Osteocyte (in vitro differentiated cells): Measurements from ENCODE around the gene HES6. TPM values are rescaled to one million over a fixed set of nuclear protein-coding genes. Genes with fewer than 3 reads are reported as not detected.
"Not testable (repeated sequence)": the region's sequence is repeated elsewhere in the genome, so short reads cannot be mapped to it uniquely, and the experiment has no call there.

Experiments
- DNase-seq: peaks from one replicate; pipeline ENCODE4 v3.0.0; 2021; ENCODE audit warnings: mixed read lengths; ENCODE audit not compliant: unreplicated experiment; ENCODE audit errors: extremely low spot score
- H3K27ac Mint-ChIP-seq: one replicate; pipeline ENCODE4 v1.8.0; 2021; ENCODE audit warnings: mild to moderate bottlenecking, mixed read lengths; ENCODE audit not compliant: unreplicated experiment
- H3K27me3 Mint-ChIP-seq: one replicate; pipeline ENCODE4 v1.8.0; 2021; ENCODE audit warnings: mixed read lengths; ENCODE audit not compliant: unreplicated experiment
- H3K36me3 Mint-ChIP-seq: one replicate; pipeline ENCODE4 v1.8.0; 2021; ENCODE audit warnings: mixed read lengths; ENCODE audit not compliant: unreplicated experiment
- H3K4me1 Mint-ChIP-seq: one replicate; pipeline ENCODE4 v1.8.0; 2021; ENCODE audit warnings: mixed read lengths; ENCODE audit not compliant: unreplicated experiment
- H3K4me3 Mint-ChIP-seq: one replicate; pipeline ENCODE4 v1.8.0; 2021; ENCODE audit warnings: mild to moderate bottlenecking, moderate library complexity, mixed read lengths; ENCODE audit not compliant: unreplicated experiment
- H3K9me3 Mint-ChIP-seq: one replicate; pipeline ENCODE4 v1.8.0; 2021; ENCODE audit warnings: mixed read lengths; ENCODE audit not compliant: unreplicated experiment
- total RNA-seq: library from RNA; stranded (reverse); gene quantifications from 2 replicates; pipeline ENCODE4 v1.2.1, GENCODE V29; 2021
- TF ChIP-seq, protein P1 (sequence below): fragments of 200-600 bp; sonication (generic); IDR thresholded peaks from 2 replicates; pipeline ENCODE4 v1.5.0; 2021; ENCODE audit warnings: antibody characterized with exemption, mild to moderate bottlenecking, moderate library complexity

HES6 gene
- total RNA-seq, 1 donor from 2014 or later = 6.2 TPM

DNA sequence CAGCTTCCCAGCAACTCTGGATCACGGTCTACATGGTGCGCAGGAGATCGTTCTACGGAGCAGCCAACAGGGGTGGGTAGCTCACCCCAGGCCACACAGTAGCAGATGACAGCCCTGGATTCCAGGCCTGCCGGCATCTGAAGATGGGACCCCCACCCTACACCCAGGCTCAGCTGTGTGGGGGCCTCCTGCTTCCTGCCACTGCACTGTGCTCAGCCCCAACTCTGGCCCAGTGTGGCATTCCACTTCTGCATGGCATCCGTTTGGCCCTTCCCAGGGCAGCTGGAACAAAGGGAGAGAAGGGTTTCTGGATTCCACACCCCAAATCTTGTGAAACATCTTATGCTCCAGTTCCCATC, 39.5 kb upstream of the HES6 start:
- Mint-ChIP-seq H3K9me3 (no peaks in the 10 kb centered on the region), H3K4me3 (no peak overlapping the region), H3K36me3 (peaks cover 6% of the 10 kb centered on the region), H3K27ac (no peak overlapping the region), H3K27me3 (no peaks in the 10 kb centered on the region), H3K4me1 (peaks cover 8% of the 10 kb centered on the region)
- DNase-seq = no peak
- TF ChIP-seq, protein P1, sequence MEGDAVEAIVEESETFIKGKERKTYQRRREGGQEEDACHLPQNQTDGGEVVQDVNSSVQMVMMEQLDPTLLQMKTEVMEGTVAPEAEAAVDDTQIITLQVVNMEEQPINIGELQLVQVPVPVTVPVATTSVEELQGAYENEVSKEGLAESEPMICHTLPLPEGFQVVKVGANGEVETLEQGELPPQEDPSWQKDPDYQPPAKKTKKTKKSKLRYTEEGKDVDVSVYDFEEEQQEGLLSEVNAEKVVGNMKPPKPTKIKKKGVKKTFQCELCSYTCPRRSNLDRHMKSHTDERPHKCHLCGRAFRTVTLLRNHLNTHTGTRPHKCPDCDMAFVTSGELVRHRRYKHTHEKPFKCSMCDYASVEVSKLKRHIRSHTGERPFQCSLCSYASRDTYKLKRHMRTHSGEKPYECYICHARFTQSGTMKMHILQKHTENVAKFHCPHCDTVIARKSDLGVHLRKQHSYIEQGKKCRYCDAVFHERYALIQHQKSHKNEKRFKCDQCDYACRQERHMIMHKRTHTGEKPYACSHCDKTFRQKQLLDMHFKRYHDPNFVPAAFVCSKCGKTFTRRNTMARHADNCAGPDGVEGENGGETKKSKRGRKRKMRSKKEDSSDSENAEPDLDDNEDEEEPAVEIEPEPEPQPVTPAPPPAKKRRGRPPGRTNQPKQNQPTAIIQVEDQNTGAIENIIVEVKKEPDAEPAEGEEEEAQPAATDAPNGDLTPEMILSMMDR = no peak

DNA sequence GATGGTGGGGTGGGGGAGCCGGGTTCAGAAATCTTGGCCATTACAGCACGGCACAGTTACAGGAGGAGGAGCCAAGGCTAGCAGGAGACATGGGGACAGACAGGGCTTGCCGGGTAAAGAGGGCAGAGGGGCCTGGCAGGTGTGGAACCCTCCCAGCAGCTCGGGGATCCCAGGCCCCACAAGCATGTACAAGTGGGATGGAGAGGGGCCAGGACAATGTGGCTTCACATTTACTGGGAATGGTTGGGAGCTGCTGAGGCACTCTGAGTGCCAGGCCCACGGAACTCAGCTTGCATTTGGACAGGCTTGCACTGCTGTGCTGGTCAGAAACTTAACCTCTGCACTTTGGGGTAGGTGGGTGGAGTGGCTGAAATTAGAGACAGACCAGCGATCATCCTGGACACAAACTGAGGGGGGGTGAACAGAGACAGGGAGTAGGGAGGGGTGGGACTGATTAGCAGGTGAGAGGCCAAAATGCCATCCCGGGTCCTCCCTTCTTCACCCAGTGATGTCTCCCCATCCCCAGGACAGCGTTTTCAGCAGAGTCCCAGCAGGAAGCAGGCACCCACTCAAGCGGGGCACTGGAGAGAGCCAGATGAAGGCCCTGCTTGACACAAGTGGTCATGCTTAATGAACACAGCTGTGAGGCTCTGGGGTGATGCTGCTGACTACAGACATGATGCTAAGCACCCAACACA, 38.9 kb upstream of the HES6 start:
- TF ChIP-seq, protein P1 = no peak
- no peak for DNase-seq
- H3K27ac Mint-ChIP-seq = no peak overlapping the region
- no peak overlapping the region for H3K4me3 Mint-ChIP-seq
- H3K9me3 Mint-ChIP-seq = no peaks in the 10 kb centered on the region
- peaks cover 7% of the 10 kb centered on the region for H3K4me1 Mint-ChIP-seq
- peaks cover 10% of the 10 kb centered on the region for H3K36me3 Mint-ChIP-seq
- H3K27me3 Mint-ChIP-seq = no peaks in the 10 kb centered on the region

DNA sequence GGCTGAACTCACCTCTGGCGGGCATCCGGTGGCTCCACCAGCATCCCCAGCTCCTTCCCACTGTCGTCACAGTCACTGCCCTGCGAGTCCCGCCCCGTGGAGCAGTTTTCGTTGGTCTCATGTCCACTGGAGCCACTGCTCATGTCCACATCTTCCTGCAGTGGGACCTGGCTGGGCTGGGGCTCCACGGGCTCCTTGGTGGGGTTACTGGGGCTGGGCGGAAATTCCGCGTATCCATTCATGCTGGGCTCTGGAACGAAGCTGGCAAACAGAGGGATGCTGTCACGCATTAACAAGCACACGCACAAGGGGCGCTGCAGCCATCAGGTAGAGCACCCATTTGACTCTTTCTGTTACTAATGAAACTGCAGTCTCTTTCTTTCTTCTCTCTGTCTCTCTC, 37.9 kb upstream of the HES6 start:
- no peak overlapping the region for H3K27ac Mint-ChIP-seq
- no peaks in the 10 kb centered on the region for H3K9me3 Mint-ChIP-seq
- TF ChIP-seq, protein P1 = no peak
- DNase-seq = no peak
- H3K4me3 Mint-ChIP-seq = no peak overlapping the region
- H3K27me3 Mint-ChIP-seq = no peaks in the 10 kb centered on the region
- H3K36me3 Mint-ChIP-seq = peaks cover 15% of the 10 kb centered on the region
- H3K4me1 Mint-ChIP-seq = no peaks in the 10 kb centered on the region

DNA sequence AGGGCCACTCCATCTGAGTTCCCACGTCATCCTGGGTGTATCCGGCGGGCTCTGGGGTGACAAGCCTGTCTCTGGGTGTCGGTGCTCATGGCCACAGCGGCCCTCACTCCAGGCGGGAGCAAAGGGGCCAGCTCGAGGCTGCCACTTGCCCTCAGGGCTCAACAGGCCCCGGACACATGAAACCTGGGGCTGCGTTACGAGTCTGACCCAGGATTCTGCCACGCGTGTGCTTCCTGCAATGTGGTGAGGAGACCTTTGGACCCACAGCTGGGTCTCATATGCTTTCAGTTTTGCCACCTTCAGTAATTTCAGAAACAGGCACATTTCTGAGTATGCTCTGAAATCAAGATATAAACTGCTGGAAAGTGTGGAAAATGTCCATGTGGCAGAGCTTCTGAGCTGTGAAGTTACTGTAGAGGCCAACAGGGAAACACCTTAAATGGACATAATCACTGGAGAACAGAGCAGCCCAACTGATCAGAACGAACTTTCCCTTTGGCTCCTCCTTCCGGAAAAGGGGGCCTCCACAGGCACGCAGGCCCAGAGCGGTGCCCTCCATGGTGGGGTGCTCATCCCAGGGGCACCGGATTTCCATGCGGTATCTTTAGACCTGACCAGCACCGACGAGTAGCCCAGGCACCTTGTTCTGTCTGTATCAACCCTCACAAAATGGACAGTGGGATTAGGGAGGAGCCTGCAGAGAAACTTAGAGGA, 34.5 kb upstream of the HES6 start:
- Mint-ChIP-seq H3K9me3 (no peaks in the 10 kb centered on the region), H3K36me3 (peaks cover 17% of the 10 kb centered on the region), H3K27ac (no peak overlapping the region), H3K4me1 (no peaks in the 10 kb centered on the region), H3K27me3 (no peaks in the 10 kb centered on the region), H3K4me3 (no peak overlapping the region)
- TF ChIP-seq, protein P1 = no peak
- DNase-seq = no peak

DNA sequence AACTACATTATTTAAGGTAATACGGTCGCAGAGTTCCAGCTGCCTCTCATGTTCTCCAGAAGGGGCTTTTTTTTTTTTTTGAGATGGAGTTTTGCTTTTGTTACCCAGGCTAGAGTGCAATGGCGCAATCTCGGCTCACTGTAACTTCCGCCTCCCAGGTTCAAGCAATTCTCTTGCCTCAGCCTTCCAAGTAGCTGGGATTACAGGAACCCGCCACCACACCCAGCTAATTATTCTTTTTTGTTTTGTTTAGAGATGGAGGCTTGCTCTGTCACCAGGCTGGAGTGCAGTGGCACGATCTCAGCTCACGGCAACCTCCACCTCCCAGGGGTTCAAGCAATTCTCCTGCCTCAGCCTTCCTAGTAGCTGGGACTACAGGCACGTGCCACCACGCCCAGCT, 33.6 kb upstream of the HES6 start:
- H3K4me3 Mint-ChIP-seq, H3K27ac Mint-ChIP-seq, DNase-seq, H3K9me3 Mint-ChIP-seq, H3K4me1 Mint-ChIP-seq, H3K27me3 Mint-ChIP-seq: not testable (repeated sequence)
- peaks cover 20% of the 10 kb centered on the region for H3K36me3 Mint-ChIP-seq
